HG02610 (cell line): ENCODE results near the gene COL23A1.

Experiments used
- ATAC-seq: cut with Tn5 transposase; IDR thresholded peaks from one replicate; pipeline ENCODE4 v1.9.1; 2021; ENCODE audit warnings: mild to moderate bottlenecking, moderate library complexity; ENCODE audit not compliant: unreplicated experiment

COL23A1 gene

GRCh38 chr5:178535299-178536175 is 54.7 kb downstream of the COL23A1 start:
- no peak for ATAC-seq

GRCh38 chr5:178533136-178533535 is 57.1 kb downstream of the COL23A1 start:
- no peak for ATAC-seq

GRCh38 chr5:178532666-178533065 is 57.5 kb downstream of the COL23A1 start:
- no peak for ATAC-seq

DNA sequence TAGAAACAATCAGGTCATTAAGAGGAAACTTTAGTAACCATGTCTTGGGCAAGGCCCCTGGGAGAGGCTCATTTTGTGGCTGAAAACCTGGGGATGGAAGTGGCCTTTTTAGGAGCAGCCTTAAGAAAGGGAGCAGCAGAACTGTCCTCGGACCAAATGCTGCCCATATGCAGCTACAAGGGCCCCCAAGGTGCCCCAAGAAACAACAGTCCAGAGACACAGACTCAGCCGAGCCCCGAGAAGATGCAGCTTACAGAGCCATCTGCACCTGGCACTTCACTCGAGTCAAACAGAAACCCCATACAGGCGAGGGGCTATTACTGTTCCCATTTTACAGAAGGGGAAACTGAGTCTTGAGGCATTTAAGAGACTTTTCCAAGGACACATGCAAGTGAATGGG is 58.0 kb downstream of the COL23A1 start:
- ATAC-seq, result no peak

- no peak for ATAC-seq
Observed at GRCh38 chr5:178531786-178532185, 58.4 kb downstream of the COL23A1 start.

- no peak for ATAC-seq
Observed at GRCh38 chr5:178530526-178530925, 59.7 kb downstream of the COL23A1 start.

- no peak for ATAC-seq
Observed at GRCh38 chr5:178529080-178529479, 61.1 kb downstream of the COL23A1 start.

GRCh38 chr5:178527458-178528307 is 62.5 kb downstream of the COL23A1 start:
- no peak for ATAC-seq

DNA sequence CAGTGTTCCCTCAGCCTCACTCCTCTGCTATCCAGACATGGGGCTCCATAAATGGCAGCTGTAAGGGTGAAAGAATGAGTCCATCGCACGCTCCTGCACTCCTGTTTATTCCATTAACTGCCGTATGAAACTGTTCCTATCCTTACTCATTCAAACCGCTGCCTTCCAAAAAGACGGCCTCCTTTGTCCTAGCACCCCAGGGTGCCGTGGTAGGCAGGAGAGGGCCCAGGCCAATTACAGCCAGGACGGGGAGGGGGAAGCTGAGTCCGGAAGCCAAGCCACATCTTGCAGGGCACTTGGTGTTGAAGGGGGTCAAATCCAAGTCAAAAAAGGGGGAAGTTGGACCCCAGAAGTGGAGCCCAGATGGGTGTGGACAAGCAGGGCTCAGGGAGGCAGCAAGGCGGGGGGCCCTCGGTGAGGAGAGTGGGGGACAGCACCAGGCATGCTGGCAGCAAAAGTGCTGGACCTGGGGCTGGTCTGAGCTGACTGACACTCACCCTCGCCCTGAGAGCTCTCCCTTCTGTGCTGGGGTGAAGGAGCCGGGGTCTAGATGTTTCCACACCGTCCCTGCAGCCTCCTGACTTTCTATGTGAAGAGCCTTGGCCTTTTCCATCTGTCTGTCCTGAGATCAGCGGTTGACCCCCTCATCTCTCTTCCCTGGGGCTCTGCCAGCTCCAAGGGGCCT is 63.3 kb downstream of the COL23A1 start:
- ATAC-seq, result no peak

DNA sequence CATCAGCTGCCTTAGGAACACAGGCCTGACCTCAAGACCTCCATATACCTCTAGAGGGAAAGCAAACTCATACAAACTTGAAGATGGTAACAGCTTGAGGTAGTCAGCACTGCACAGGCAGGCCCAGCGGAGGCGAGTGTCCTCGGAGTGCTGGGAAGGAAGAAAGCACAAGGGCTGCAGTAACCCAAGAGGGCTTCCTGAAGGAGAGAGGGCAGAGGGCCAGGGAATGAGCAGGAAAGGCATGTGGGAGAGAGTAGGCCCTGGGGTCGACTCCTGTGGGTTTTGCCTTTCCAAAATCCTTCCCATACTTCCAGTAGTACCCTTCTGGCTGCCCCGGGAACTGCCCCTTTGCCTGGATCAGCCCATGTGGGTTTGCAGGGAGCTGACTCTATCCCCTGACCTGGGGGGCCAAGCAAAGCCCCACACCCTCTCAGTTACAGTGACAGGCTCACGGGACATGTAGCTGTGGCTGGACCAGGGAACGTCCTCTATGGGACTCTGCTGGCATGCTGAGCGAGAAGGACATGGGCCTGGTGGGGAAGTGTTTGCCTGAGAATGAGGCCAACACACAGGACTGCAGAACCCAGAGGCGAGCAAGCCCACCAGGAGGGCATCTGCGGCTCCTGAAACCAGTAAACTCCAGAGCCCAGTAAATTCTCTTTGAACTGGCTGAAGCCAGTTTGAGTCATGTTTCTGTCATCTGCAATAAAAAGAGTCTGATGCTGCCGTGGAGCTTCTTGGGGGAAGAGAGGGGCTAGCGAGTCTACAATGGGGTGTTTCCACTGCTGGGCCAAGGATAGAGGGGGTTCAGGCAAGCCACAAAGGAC is 64.1 kb downstream of the COL23A1 start:
- ATAC-seq, result no peak

DNA sequence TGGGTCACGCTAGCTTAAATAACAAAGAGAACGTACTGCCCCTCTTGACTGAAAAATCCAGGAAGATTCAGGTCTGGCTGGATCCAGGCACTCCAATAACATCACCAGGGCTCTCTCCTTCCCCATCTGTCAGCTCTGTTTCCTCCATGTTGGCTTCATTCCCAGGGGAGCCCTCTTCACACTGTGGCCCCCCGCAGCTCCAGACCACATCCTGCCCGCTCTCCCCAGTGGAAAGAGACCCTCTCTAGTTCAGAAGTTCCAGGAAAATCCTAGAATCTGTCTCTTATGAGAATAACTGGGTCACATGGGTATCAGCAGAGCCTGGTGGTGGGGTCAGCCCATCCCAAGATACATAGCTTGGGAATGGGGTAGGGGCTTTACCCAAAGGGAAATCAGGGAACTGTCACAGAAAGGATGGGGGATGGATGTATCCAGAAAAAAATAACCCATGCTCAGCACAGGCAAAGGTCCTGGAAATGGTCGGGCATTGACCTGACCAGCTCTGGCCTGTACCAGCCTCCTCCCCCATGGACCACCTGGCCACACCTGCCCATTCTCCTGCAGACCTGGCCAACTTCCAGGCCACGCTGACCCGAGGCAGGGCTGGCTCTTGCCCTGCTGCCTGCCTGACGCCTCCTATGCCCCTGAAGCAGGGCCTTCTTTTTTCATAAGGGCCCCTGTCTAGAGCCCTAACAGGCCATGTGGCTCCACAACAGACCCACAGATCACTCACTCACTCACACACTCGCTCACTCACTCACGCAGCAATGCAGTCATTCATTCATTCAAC is 65.9 kb downstream of the COL23A1 start:
- ATAC-seq, result no peak

DNA sequence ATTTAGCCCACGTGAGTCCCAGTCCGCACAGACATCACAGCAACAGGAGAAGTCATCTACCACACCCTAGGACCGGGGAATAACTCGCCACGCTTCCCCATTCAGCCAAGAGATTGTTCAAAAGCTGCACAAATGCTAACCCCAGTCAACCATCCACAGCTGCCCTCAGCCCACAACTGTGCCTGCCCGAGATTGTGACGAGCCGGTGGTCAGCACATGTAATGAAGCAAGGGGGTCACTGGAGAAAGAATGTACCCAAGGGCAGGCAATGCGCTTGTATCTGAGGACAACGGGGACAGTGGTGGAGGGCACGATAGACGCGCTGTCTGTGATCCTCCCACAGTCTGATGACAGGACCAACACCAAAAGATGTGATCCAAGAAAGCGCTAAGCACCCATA is 67.8 kb downstream of the COL23A1 start:
- no peak for ATAC-seq

- ATAC-seq, result no peak
Observed at GRCh38 chr5:178520851-178521250, 69.3 kb downstream of the COL23A1 start.

DNA sequence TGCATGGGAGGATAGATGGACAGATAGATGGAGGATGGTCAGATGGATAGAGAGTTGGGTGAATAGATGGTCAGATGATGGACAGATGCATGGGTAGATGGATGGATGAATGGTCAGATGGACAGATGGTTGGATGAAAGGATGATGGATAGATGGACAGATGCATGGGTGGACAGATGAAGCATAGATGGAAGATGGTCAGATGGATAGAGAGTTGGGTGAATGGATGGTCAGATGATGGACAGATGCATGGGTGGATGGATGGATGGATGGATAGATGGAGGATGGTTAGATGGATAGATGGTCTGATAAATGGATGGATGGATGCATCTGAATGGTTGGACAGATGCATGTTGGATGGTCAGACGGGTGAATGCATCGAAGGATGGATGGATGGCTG is 70.4 kb downstream of the COL23A1 start:
- ATAC-seq, result no peak

DNA sequence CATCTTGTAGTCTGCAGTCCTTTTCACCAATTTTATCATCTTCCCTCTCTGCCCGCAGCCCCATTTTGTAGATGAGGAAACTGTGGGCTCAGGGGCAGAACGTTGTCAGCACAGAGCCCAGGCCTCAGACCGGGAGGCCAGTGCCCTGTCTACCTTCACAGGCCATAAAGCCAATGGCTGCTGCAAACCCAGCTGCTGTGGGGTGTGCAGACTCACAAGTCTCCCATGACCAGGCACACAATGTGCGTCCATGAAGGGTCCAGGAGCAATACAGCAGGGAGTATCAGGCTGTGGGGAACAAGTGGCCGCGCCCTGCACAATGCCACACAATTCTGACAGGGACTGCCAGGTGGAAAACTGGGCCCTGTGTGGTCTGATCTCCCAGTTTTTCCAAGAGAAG is 71.0 kb downstream of the COL23A1 start:
- ATAC-seq, result no peak

DNA sequence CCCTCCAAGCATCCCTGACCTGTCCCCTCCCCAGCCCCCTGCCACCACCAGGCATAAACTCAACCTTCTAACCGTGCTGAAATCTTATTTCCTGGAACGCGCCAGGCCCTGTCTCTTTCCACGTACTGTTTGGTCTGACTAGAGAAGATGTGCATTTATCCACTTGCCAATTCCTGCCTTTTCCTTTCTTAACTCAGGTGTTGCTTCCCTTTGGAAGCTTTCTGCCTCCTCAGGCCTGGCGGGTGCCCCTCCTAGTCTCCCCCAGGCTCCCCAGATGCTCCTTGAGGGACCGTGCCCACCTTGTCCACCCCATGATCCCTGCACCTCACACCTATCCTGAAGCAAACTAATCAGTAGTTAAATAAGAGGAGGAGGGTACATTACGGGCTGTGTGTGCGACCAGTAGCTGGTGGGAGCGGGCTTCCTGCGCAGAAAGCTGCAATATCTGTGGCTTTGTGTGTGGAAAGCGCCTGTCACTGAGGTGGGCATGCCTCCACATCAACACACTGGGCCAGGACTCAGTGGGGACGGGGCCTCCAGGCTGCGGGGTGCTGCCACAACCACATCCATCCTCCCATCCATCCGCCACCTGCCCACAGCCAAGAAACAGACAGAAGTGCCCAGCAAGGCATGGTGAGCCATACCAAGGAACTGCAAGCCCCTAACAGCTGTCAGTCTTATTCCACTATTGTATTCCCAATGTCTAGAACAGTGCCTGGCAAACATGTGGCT is 73.5 kb downstream of the COL23A1 start:
- no peak for ATAC-seq

DNA sequence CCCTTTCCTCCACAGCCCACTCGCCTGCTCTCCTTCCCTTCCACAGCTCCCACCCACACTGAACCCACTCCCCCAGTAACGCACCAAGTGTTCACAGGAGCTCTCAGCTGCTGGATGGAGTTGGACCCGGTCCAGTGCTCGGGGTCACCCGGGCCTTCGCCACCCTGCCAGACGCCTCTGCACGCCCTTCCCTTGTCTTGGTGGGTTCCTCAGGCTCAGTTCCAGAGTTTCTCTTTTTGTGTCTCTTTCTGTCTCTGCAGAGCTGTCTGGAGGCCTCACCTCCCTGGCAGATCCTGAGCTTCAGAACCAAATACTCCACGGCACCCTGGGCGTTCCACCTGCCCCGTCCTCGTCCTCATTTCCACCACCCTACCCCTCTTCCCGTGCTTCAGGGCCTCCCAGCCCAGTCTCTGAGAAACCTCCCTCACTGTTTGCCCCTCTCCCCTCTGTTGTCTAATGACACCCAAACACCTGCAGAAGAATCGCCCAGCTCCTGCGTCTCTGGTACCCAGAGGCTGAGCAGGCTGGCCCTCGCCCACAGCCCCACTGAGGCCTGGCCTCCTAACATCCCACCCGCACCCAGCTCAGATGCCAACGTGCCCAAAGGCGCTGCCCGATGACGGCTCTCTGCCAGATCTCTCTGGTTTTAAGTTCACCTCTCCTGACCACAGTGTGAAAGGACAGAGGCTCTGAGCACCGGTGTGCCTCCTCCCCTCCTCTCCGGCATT is 74.3 kb downstream of the COL23A1 start:
- ATAC-seq, result no peak

DNA sequence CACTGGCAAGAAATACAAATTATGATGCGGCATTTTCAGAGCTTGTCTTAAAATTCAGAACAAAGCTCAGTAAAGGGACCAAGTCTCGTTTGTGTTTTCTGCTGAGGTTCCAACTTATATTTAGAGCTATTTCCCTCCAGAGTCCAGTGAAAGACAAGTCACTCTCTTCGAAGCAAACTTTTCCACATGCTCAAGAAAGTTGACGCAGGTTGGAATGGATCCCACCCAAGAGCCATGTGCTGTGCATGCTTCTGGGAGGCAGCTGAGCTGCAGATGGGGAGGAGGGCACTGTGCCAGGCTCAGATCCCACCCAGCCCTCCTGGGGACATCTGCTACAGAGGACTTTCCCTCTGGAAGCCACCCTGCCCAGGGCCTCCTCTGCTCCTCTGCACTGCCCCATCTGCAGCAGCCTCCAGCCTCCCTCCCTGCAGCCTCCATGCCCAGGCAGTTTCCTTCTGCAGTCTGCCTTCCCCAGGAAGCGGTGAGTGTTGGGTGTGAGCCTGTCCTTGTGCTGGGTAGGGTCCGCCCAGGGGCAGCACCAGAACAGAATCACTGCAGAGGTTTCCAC is 75.3 kb downstream of the COL23A1 start:
- no peak for ATAC-seq
